Coronary artery (tissue), 2 donors: ENCODE measurements around the gene ZNF438.
A peak's percentile ranks its signal among the peaks of the same experiment; 100 is the strongest.
"Not testable (repeated sequence)": the region's sequence is repeated elsewhere in the genome, so short reads cannot be mapped to it uniquely, and the experiment has no call there.

Source experiments
- DNase-seq: peaks from one replicate; pipeline ENCODE4 v3.0.0-alpha.2; 2017; ENCODE audit warnings: low spot score
- H3K27ac ChIP-seq, 2 donors: fragments of 200-600 bp; sonication (generic); one replicate each; pipeline ENCODE4 v1.5.1; 2016 to 2019
- H3K4me3 ChIP-seq: fragments of 200-600 bp; sonication (generic); 2 replicates; pipeline ENCODE4 v1.5.1; 2016; ENCODE audit warnings: mild to moderate bottlenecking, moderate library complexity
- TF ChIP-seq, protein P1 (sequence below): fragments of 200-600 bp; sonication (generic); IDR thresholded peaks from one replicate; pipeline ENCODE4 v1.5.1; 2019; ENCODE audit warnings: antibody characterized with exemption

Gene ZNF438

DNA sequence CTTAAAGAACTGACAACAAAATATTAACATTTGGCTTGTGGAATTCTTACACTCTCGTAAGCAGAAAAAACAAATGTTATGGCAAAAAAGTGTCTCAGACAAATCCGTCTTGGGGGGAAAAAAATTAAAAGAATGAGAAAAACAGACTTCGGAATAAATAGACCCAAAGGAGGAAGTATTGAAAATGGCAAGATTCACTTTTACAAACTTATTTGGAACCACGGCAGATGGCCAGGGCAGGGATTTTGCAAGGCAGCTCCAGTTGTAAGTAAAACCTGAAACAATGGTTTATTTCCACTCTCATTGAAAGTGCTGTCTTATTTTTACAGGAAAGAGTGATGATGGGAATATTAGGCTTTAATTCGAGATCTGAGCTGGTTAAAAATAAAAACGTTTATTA is 1.5 kb upstream of the ZNF438 start:
- TF ChIP-seq, protein P1, sequence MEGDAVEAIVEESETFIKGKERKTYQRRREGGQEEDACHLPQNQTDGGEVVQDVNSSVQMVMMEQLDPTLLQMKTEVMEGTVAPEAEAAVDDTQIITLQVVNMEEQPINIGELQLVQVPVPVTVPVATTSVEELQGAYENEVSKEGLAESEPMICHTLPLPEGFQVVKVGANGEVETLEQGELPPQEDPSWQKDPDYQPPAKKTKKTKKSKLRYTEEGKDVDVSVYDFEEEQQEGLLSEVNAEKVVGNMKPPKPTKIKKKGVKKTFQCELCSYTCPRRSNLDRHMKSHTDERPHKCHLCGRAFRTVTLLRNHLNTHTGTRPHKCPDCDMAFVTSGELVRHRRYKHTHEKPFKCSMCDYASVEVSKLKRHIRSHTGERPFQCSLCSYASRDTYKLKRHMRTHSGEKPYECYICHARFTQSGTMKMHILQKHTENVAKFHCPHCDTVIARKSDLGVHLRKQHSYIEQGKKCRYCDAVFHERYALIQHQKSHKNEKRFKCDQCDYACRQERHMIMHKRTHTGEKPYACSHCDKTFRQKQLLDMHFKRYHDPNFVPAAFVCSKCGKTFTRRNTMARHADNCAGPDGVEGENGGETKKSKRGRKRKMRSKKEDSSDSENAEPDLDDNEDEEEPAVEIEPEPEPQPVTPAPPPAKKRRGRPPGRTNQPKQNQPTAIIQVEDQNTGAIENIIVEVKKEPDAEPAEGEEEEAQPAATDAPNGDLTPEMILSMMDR: no peak
- Histone ChIP-seq H3K27ac (peak overlapping the region; percentile 99), H3K4me3 (peak overlapping the region; percentile 78)
- DNase-seq: no peak

DNA sequence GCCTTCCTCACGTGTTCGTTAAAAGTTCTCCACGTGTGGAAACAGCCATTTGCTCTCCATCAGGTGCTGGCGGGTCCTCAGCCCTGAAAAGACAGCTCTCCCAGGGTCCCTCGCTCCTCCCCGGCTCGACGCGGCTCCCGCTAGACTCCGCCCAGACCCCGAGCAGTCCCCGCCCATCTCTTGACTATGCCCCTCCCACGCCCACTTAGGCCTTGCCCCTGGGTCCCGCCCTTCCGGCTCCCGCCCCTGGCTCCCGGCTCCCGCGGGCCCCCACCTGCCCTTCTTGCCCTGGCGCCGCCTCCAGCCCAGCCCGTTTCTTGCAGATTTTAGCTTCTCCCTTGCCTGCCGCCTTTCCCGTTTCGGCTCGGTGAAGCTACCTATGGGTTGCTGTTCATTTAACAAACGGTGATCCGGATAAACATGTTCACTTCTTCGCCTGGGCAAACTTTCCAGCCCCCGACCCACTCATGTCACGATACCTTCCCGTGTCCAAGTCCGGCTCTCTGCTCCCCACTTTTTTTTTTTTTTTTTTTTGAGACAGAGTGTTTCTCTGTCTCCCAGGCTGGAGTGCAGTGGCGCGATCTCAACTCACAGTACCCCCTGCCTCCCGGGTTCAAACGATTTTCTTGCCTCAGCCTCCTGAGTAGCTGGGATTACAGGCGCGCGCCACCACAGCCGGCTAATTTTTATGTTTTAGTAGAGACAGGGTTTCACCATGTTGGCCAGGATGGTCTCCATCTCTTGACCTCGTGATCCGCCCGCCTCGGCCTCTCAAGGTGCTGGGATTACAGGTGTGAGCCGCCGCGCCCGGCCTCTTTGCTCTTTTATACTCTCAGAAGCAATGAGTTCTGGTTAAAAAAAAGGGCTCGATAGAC is 830 bp upstream of the ZNF438 start:
- DNase-seq: peak; percentile 98
- peak overlapping the region; percentile 78 for H3K4me3 ChIP-seq

DNA sequence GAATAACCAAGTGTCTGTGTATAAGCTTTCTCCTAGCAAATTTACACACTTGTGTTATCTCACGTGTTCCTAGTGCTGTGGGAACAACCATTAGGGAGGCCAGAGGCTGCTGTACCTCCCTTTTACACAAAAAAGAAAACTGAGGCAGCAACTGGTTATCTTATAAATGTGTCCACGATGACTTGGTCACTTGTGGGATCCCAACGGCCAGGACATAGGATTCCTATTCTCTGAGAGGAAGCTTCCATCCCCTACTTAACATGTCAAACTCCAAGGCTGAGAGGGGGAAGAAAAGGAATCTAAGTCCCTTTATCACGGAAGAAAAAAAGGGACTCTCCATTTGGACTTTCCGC is 484 bp downstream of the ZNF438 start:
- DNase-seq: no peak
- TF ChIP-seq, protein P1: no peak
- peak overlapping the region; percentile 78 for H3K4me3 ChIP-seq
- peak overlapping the region; percentile 99 for H3K27ac ChIP-seq

More for the DNA sequence above, 830 bp upstream of the ZNF438 start:
- TF ChIP-seq, protein P1: no peak
- H3K27ac ChIP-seq: peak overlapping the region; percentile 99

DNA sequence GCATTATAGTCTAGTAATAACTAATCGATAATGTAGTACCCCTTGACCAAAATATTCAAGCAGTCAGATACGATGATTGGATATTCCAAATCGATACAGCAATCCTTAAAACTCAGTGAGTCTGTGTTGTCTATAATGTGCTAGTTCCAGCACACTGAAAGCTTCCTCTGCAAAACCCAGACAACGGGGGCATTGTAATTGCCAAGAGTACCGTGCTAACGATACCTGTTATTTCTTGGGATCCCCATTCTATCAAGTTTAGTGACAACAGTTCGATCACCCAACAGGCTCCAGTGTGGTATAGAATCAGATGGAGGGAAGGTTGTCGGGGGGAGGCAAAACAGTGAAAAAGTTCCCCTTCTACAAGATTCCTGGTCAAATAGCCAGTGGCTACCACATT is 865 bp downstream of the ZNF438 start:
- H3K4me3 ChIP-seq: peak overlapping the region; percentile 78
- TF ChIP-seq, protein P1: no peak
- DNase-seq: no peak
- peak overlapping the region; percentile 99 for H3K27ac ChIP-seq

DNA sequence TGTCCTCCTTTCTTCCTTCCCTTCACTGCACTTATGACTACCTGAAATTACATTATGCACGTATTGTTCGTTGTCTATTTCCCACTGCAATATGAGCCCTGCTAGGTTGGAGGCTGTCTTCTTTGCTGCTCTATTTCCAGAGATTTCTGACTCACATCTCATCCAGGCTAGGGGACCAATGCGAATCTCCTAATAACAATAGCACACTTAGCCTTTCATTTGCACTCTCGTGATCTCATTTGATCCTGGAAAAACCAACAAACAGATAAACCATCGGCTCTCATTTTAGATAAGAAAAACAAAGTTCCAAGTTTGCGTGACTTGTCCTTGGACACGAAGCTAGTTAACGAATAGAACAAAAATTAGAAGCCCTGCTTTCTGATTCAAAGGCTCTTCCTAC is 1.4 kb downstream of the ZNF438 start:
- Histone ChIP-seq H3K27ac (peak overlapping the region; percentile 99), H3K4me3 (peak overlapping the region; percentile 78)
- TF ChIP-seq, protein P1: no peak
- no peak for DNase-seq

DNA sequence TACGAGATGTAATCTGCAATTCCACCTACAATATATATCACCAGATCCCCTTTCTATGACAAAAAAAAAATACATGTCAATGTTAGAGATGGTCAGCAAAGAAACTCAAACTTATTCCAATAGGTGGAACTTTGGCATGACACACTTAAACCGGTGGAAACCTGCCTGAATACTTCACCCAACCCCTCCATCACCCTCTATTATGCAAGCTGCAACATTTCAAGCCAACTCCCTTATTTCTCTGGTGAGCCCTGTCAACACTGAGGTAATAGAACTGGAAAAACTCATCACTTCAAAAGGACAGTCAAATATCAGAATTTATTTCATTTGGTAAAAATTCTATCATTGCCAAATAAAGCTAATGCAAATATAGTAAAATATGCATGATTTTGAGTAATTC is 3.6 kb downstream of the ZNF438 start:
- TF ChIP-seq, protein P1: no peak
- Histone ChIP-seq H3K4me3 (no peak overlapping the region), H3K27ac (peak overlapping the region in 1 of 2 donors; percentile 99)
- DNase-seq: no peak

DNA sequence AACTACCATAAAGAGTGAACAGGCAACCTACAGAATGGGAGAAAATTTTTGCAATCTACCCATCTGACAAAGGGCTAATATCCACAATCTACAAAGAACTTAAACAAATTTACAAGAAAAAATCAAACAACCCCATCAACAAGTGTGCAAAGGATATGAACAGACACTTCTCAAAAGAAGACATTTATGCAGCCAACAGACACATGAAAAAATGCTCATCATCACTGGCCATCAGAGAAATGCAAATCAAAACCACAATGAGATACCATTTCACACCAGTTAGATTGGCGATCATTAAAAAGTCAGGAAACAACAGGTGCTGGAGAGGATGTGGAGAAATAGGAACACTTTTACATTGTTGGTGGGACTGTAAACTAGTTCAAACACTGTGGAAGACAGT is 5.4 kb downstream of the ZNF438 start:
- H3K4me3 ChIP-seq, H3K27ac ChIP-seq, DNase-seq: not testable (repeated sequence)
